DND-41 (cell line): ENCODE data around the gene OR7D2.

Source experiments
- ATAC-seq: fragments of 200-7000 bp; cut with Tn5 transposase; 3 replicates; pipeline ENCODE4 v1.9.1; 2021; ENCODE audit warnings: low read depth; ENCODE audit not compliant: insufficient read depth
- DNase-seq: peaks from one replicate; pipeline ENCODE4 v3.0.0-alpha.2; 2020
- H2AFZ ChIP-seq: 2 replicates; pipeline ENCODE4 v1.6.0; 2012; ENCODE audit warnings: low read depth, low read length
- H3K27ac ChIP-seq: 2 replicates; pipeline ENCODE4 v1.5.1; 2012; ENCODE audit warnings: low read length, inconsistent platforms
- H3K27me3 ChIP-seq: fragments of 200-600 bp; sonication (generic); 2 replicates; pipeline ENCODE4 v1.6.0; 2012; ENCODE audit warnings: low read length, mild to moderate bottlenecking, inconsistent platforms; ENCODE audit not compliant: insufficient read depth, poor library complexity
- H3K36me3 ChIP-seq: 2 replicates; pipeline ENCODE4 v1.5.1; 2012; ENCODE audit warnings: low read length, inconsistent platforms; ENCODE audit not compliant: insufficient read depth
- H3K4me1 ChIP-seq: 2 replicates; pipeline ENCODE4 v1.5.1; 2012; ENCODE audit warnings: mild to moderate bottlenecking, low read length; ENCODE audit not compliant: insufficient read depth
- H3K4me2 ChIP-seq: 2 replicates; pipeline ENCODE4 v1.6.0; 2012; ENCODE audit warnings: mild to moderate bottlenecking, moderate library complexity, low read length, inconsistent platforms; ENCODE audit not compliant: insufficient read depth
- H3K4me3 ChIP-seq, 2 experiments: fragments of 200-600 bp in 1 of 2; shearing (Covaris generic) in 1 of 2; 2 replicates each; pipeline ENCODE4 v1.5.1; 2012 to 2016; ENCODE audit warnings: inconsistent platforms in 2 of 2, low read length in 2 of 2, mild to moderate bottlenecking in 2 of 2, low read depth in 1 of 2, moderate library complexity in 1 of 2
- H3K79me2 ChIP-seq: 2 replicates; pipeline ENCODE4 v1.6.0; 2012; ENCODE audit warnings: low read length, inconsistent platforms; ENCODE audit not compliant: insufficient read depth
- H3K9ac ChIP-seq: 2 replicates; pipeline ENCODE4 v1.6.0; 2012; ENCODE audit warnings: low read depth, mild to moderate bottlenecking, inconsistent platforms, low read length, moderate library complexity
- H3K9me3 ChIP-seq: 2 replicates; pipeline ENCODE4 v1.5.1; 2012; ENCODE audit warnings: low read length, moderate library complexity, mild to moderate bottlenecking, inconsistent platforms; ENCODE audit not compliant: insufficient read depth, severe bottlenecking
- H4K20me1 ChIP-seq: 2 replicates; pipeline ENCODE4 v1.6.0; 2012; ENCODE audit warnings: low read length; ENCODE audit not compliant: insufficient read depth
- EZH2 ChIP-seq: IDR thresholded peaks from 3 replicates; pipeline ENCODE4 v1.6.1; 2012; ENCODE audit warnings: borderline replicate concordance, low read depth, mild to moderate bottlenecking, moderate library complexity, low read length, inconsistent platforms; ENCODE audit not compliant: severe bottlenecking
- TF ChIP-seq, protein P1 (sequence below): IDR thresholded peaks from 2 replicates; pipeline ENCODE4 v1.5.1; 2012; ENCODE audit warnings: borderline replicate concordance, low read length, moderate library complexity, mild to moderate bottlenecking; ENCODE audit not compliant: poor library complexity, severe bottlenecking; ENCODE audit errors: extremely low read depth

OR7D2 gene

DNA sequence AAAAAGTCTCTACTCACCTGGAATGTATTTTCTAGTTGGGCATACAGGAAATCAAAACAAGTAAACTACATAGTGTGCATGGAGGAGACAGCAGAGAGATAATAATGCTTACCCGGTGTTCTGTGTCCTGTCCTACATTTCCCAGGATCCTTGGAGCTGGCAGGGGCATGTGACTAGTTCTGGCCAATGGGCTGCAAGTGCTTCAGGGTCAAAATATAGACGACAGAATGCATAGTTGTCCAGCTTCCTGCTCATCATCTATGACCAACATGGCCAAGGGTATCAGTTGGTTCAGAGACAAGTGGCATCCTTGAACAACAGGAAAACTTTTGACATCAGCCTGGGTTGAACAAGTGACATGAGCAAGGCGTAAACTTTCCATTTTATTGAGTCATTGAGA lies 30.1 kb upstream of the OR7D2 start:
- DNase-seq (no peak), ATAC-seq (no peak)
- Histone ChIP-seq H3K27me3 (no peaks in the 10 kb centered on the region), H3K27ac (no peak overlapping the region), H3K79me2 (peaks cover 98% of the 10 kb centered on the region), H3K4me2 (no peak overlapping the region), H3K9ac (no peak overlapping the region), H3K4me3 (no peak overlapping the region), H3K4me1 (no peaks in the 10 kb centered on the region), H3K36me3 (peaks cover 81% of the 10 kb centered on the region), H4K20me1 (peaks cover 56% of the 10 kb centered on the region), H2AFZ (no peak overlapping the region), H3K9me3 (peaks cover 23% of the 10 kb centered on the region)
- TF ChIP-seq, protein P1, sequence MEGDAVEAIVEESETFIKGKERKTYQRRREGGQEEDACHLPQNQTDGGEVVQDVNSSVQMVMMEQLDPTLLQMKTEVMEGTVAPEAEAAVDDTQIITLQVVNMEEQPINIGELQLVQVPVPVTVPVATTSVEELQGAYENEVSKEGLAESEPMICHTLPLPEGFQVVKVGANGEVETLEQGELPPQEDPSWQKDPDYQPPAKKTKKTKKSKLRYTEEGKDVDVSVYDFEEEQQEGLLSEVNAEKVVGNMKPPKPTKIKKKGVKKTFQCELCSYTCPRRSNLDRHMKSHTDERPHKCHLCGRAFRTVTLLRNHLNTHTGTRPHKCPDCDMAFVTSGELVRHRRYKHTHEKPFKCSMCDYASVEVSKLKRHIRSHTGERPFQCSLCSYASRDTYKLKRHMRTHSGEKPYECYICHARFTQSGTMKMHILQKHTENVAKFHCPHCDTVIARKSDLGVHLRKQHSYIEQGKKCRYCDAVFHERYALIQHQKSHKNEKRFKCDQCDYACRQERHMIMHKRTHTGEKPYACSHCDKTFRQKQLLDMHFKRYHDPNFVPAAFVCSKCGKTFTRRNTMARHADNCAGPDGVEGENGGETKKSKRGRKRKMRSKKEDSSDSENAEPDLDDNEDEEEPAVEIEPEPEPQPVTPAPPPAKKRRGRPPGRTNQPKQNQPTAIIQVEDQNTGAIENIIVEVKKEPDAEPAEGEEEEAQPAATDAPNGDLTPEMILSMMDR = no peak
- TF ChIP-seq EZH2 = no peak

DNA sequence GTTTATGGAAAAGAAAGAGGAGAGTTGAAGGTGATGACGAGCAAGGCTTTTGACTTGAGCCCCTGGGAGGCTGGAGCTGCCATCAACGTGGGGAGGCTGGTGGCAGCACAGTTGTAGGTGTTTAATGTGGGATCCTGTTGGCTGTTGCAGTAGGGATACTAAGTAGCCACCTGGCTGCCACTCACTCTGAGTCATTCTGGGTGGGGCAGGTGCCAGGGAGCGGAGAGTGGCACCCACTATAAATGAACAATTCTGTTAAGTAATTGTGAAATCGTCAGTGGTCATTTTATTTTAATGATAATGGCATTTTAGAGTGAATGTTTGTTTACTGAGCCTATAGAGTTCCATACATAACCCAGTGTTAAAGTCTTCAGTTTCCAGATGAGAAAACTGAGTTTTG lies 28.8 kb upstream of the OR7D2 start:
- Histone ChIP-seq H2AFZ (no peak overlapping the region), H3K4me2 (no peak overlapping the region), H3K9me3 (peaks cover 15% of the 10 kb centered on the region), H3K36me3 (peaks cover 83% of the 10 kb centered on the region), H3K4me1 (no peaks in the 10 kb centered on the region), H3K79me2 (peaks cover 98% of the 10 kb centered on the region), H3K9ac (no peak overlapping the region), H3K27me3 (no peaks in the 10 kb centered on the region), H3K4me3 (no peak overlapping the region), H4K20me1 (peaks cover 61% of the 10 kb centered on the region), H3K27ac (no peak overlapping the region)
- DNase-seq (no peak), ATAC-seq (no peak)
- TF ChIP-seq, protein P1 = no peak
- TF ChIP-seq EZH2 = no peak

DNA sequence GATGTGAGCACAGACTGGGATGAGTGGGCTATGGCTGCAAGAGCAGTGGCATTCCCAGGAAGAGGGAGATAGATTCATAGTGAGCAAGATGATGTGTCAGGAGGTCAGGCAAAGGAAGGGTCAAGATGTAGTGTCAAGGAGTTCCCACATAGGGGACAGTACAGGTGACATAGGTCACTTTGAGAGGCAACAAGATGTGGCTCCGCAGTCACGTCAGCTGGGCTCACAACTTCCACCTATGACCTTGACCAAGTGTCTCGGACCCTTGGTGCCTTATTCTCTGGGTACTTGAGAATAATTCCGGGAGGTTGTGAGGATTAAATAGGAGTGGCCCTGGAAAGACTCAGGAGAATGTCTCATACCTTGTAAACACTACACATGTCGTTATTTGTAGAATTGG lies 28.1 kb upstream of the OR7D2 start:
- Histone ChIP-seq H3K36me3 (peaks cover 84% of the 10 kb centered on the region), H3K4me2 (no peak overlapping the region), H3K9me3 (peaks cover 9% of the 10 kb centered on the region), H3K4me3 (no peak overlapping the region), H3K27me3 (no peaks in the 10 kb centered on the region), H3K27ac (no peak overlapping the region), H2AFZ (no peak overlapping the region), H3K9ac (no peak overlapping the region), H4K20me1 (peaks cover 59% of the 10 kb centered on the region), H3K79me2 (peaks cover 98% of the 10 kb centered on the region), H3K4me1 (no peaks in the 10 kb centered on the region)
- TF ChIP-seq EZH2 = no peak
- TF ChIP-seq, protein P1 = no peak
- DNase-seq (no peak), ATAC-seq (no peak)

DNA sequence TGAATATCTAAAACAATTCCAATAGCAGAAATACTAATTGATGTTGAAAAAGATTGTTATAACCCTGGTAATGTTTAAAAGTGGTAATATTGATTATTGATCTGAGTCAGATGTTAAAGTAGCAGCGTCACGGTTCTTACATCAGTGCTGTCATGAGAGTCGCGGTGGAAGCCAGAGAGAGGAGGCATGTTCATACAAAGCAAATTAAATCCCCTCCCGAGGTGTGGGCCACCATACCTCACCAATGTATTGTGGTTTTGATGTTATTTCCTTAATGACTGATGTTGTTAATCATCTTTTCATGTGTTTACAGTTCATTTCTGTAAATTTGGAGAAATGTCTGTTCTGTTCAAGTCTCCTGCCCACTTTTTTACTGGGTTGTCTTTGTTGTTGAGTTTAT lies 27.4 kb upstream of the OR7D2 start:
- TF ChIP-seq, protein P1 = no peak
- no peak for TF ChIP-seq EZH2
- H3K9ac ChIP-seq = no peak overlapping the region
- DNase-seq (no peak), ATAC-seq (no peak)
- H3K79me2 ChIP-seq = peaks cover 98% of the 10 kb centered on the region
- no peaks in the 10 kb centered on the region for H3K27me3 ChIP-seq
- H3K27ac ChIP-seq = no peak overlapping the region
- no peak overlapping the region for H2AFZ ChIP-seq
- peaks cover 91% of the 10 kb centered on the region for H3K36me3 ChIP-seq
- peaks cover 9% of the 10 kb centered on the region for H3K9me3 ChIP-seq
- H4K20me1 ChIP-seq = peaks cover 65% of the 10 kb centered on the region
- no peaks in the 10 kb centered on the region for H3K4me1 ChIP-seq
- H3K4me2 ChIP-seq = no peak overlapping the region
- H3K4me3 ChIP-seq = no peak overlapping the region
